Fibroblast of the aortic adventitia (primary cell): ENCODE measurements around the gene METTL14. TPM values are rescaled to one million over a fixed set of nuclear protein-coding genes. Genes with fewer than 3 reads are reported as not detected.

ENCODE experiments used
- DNase-seq: peaks from one replicate; pipeline ENCODE4 v3.0.0-alpha.2; 2010; ENCODE audit warnings: low read depth
- H3K4me3 ChIP-seq: 2 replicates; pipeline ENCODE4 v1.5.1; 2011; ENCODE audit warnings: low read depth, mild to moderate bottlenecking, control low read depth, low read length, moderate library complexity
- CTCF ChIP-seq: IDR thresholded peaks from 2 replicates; pipeline ENCODE4 v1.5.1; 2011; ENCODE audit warnings: mild to moderate bottlenecking, low read length, control low read depth, inconsistent platforms; ENCODE audit not compliant: insufficient read depth
- small RNA-seq: library from RNA; depleted of rRNA; stranded (forward); fragments of <200 nt; gene quantifications from one replicate; pipeline ENCODE3, GENCODE V24; 2012
- total RNA-seq: library from RNA; depleted of rRNA; stranded (reverse); fragments of >200 nt; gene quantifications from 2 replicates; pipeline ENCODE4 v1.2.3, GENCODE V29; 2012; ENCODE audit warnings: low replicate concordance

Gene METTL14
- total RNA-seq, 1 donor, result 27.5 TPM

GRCh38 chr4:118762730-118763477 lies 77.7 kb downstream of the METTL14 start:
- DNase-seq, result peak; percentile 83
- no peak overlapping the region for H3K4me3 ChIP-seq
- TF ChIP-seq CTCF, result no peak

Small RNA genes lying within 50 kb of the gene (small RNA-seq; reads per million reads assigned to genes)
- gene SEPT14P4, result not detected

Other genes with a start within 250 kb of the METTL14 start
- 30.1 and 149 TPM in 2 replicates for gene SEC24D, start 150.7 kb downstream of the METTL14 start, total RNA-seq
- gene SYNPO2, start 203.5 kb downstream of the METTL14 start, total RNA-seq, result 3.4 and 28.3 TPM in 2 replicates